ENCODE measurements around the gene TRIM69.

GRCh38 chr15:44763187-44763586 is 26.9 kb downstream of the TRIM69 start:
- no peak for TF ChIP-seq CTCF (IDR thresholded peaks at IDR 0.05)
- no peak for TF ChIP-seq POLR2A (IDR thresholded peaks at IDR 0.05)
